SK-N-MC (cell line): ENCODE data around the gene PTPRR.

ENCODE experiments used
- EZH2 ChIP-seq: fragments of 200-600 bp; sonication (generic); IDR thresholded peaks from one replicate; pipeline ENCODE4 v1.6.1; 2017; ENCODE audit warnings: antibody characterized with exemption
- FOXP2 ChIP-seq: optimal IDR thresholded peaks from 2 replicates; pipeline ENCODE3; 2011; ENCODE audit warnings: mild to moderate bottlenecking, moderate library complexity; ENCODE audit not compliant: insufficient read depth; ENCODE audit errors: extremely low read length, control extremely low read depth
- POLR2AphosphoS5 ChIP-seq: IDR thresholded peaks from 2 replicates; pipeline ENCODE4 v1.6.1; 2012; ENCODE audit warnings: mild to moderate bottlenecking, low read depth, low read length, borderline replicate concordance

- no peak for TF ChIP-seq EZH2
- TF ChIP-seq POLR2AphosphoS5, result no peak
- no peak for TF ChIP-seq FOXP2
Measured at GRCh38 chr12:70927356-70927755, 6.8 kb upstream of the PTPRR start.
